ENCODE results near the gene LPP. TPM values are rescaled to one million over a fixed set of nuclear protein-coding genes. Genes with fewer than 3 reads are reported as not detected.

Gene LPP
- polyA plus RNA-seq, 1 donor (not counting 4 experiments of a cell fraction or from before 2014, with no cell fraction given): 16.0 TPM

GRCh38 chr3:188243124-188243795, 89.3 kb downstream of the LPP start:
- peaks cover 6% of the 10 kb centered on the region for H3K79me2 ChIP-seq (ENCODE audit: control insufficient read depth, insufficient read depth, low read length)
- FAIRE-seq (peak; percentile 13), DNase-seq (ENCODE audit: low read depth, low spot score) (no peak)
- H3K4me2 ChIP-seq (ENCODE audit: control insufficient read depth, extremely low read depth, insufficient read depth, low read depth, low read length): peak overlapping the region; percentile 6
- H3K27ac ChIP-seq (ENCODE audit: control insufficient read depth, insufficient read depth, low read length): peak overlapping the region; percentile 8
- H3K9me1 ChIP-seq (ENCODE audit: control insufficient read depth, extremely low read depth, insufficient read depth, low read length): no peaks in the 10 kb centered on the region
- H3K9me3 ChIP-seq (ENCODE audit: control insufficient read depth, low read depth, low read length): no peaks in the 10 kb centered on the region
- H3K27me3 ChIP-seq (ENCODE audit: control insufficient read depth, extremely low read depth, insufficient read depth, low read length): no peaks in the 10 kb centered on the region
- no peak overlapping the region for H3K9ac ChIP-seq (ENCODE audit: control insufficient read depth, extremely low read depth, insufficient read depth, low read length)
- TF ChIP-seq, protein P1, sequence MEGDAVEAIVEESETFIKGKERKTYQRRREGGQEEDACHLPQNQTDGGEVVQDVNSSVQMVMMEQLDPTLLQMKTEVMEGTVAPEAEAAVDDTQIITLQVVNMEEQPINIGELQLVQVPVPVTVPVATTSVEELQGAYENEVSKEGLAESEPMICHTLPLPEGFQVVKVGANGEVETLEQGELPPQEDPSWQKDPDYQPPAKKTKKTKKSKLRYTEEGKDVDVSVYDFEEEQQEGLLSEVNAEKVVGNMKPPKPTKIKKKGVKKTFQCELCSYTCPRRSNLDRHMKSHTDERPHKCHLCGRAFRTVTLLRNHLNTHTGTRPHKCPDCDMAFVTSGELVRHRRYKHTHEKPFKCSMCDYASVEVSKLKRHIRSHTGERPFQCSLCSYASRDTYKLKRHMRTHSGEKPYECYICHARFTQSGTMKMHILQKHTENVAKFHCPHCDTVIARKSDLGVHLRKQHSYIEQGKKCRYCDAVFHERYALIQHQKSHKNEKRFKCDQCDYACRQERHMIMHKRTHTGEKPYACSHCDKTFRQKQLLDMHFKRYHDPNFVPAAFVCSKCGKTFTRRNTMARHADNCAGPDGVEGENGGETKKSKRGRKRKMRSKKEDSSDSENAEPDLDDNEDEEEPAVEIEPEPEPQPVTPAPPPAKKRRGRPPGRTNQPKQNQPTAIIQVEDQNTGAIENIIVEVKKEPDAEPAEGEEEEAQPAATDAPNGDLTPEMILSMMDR (optimal IDR thresholded peaks at IDR 0.05 in 1 of 3, IDR thresholded peaks at IDR 0.05 in 1 of 3, conservative IDR thresholded peaks at IDR 0.05 in 1 of 3; ENCODE audit: extremely low read depth in 1 of 3, insufficient read depth in 2 of 3, low read length in 3 of 3): no peak
- no peak for TF ChIP-seq EZH2 (IDR thresholded peaks at IDR 0.05; ENCODE audit: low read length)
- H2AFZ ChIP-seq (ENCODE audit: control insufficient read depth, low read length): no peak overlapping the region
- dilution Hi-C loops (cut with MboI; ENCODE audit: extremely low pct_ligation_motif_present, low sequenced_read_pairs): no loop called here
- H3K4me3 ChIP-seq (ENCODE audit: control insufficient read depth in 2 of 3, extremely low read depth in 1 of 3, insufficient read depth in 2 of 3, low read depth in 1 of 3, low read length in 3 of 3): no peak overlapping the region
- H3K36me3 ChIP-seq (ENCODE audit: control insufficient read depth in 2 of 2, extremely low read depth in 1 of 2, insufficient read depth in 2 of 2, low read length in 2 of 2): no peaks in the 10 kb centered on the region
- H4K20me1 ChIP-seq (ENCODE audit: control insufficient read depth, extremely low read depth, insufficient read depth, low read length): peaks cover 2% of the 10 kb centered on the region
- H3K4me1 ChIP-seq (ENCODE audit: control insufficient read depth, extremely low read depth, insufficient read depth, low read length): peaks cover 19% of the 10 kb centered on the region

DNA sequence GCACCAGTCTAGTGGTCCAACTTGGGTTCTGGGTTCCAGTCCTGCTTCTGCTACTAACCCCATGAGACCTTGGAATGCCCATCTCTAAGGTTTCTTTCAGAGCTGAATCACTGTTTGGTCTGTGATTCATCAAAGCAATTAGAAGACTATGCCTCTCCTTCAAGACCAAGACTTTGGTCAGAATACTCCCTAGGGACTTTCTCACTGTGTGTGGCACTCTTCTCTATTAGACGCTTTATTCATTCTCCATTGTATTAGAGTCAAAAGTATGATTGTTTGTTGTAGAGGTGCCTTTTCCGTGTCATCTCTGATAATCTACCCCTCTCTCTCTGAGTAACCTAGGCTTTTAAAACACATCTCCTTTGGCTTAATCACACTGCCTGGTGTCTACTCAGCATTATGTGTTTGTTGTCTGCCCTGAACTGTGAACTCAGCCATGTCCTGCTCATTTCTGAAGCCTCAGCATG, 90.5 kb downstream of the LPP start:
- dilution Hi-C loops (cut with MboI; ENCODE audit: extremely low pct_ligation_motif_present, low sequenced_read_pairs): no loop called here
- peaks cover 6% of the 10 kb centered on the region for H3K79me2 ChIP-seq (ENCODE audit: control insufficient read depth, insufficient read depth, low read length)
- H3K4me1 ChIP-seq (ENCODE audit: control insufficient read depth, extremely low read depth, insufficient read depth, low read length): peaks cover 19% of the 10 kb centered on the region
- no peaks in the 10 kb centered on the region for H3K9me1 ChIP-seq (ENCODE audit: control insufficient read depth, extremely low read depth, insufficient read depth, low read length)
- H4K20me1 ChIP-seq (ENCODE audit: control insufficient read depth, extremely low read depth, insufficient read depth, low read length): peaks cover 2% of the 10 kb centered on the region
- no peak overlapping the region for H3K4me2 ChIP-seq (ENCODE audit: control insufficient read depth, extremely low read depth, insufficient read depth, low read depth, low read length)
- H3K9ac ChIP-seq (ENCODE audit: control insufficient read depth, extremely low read depth, insufficient read depth, low read length): no peak overlapping the region
- DNase-seq (ENCODE audit: low read depth, low spot score) (no peak), FAIRE-seq (no peak)
- no peaks in the 10 kb centered on the region for H3K36me3 ChIP-seq (ENCODE audit: control insufficient read depth in 2 of 2, extremely low read depth in 1 of 2, insufficient read depth in 2 of 2, low read length in 2 of 2)
- H3K9me3 ChIP-seq (ENCODE audit: control insufficient read depth, low read depth, low read length): no peaks in the 10 kb centered on the region
- no peak overlapping the region for H3K27ac ChIP-seq (ENCODE audit: control insufficient read depth, insufficient read depth, low read length)
- no peak overlapping the region for H2AFZ ChIP-seq (ENCODE audit: control insufficient read depth, low read length)
- no peak for TF ChIP-seq EZH2 (IDR thresholded peaks at IDR 0.05; ENCODE audit: low read length)
- H3K27me3 ChIP-seq (ENCODE audit: control insufficient read depth, extremely low read depth, insufficient read depth, low read length): no peaks in the 10 kb centered on the region
- H3K4me3 ChIP-seq (ENCODE audit: control insufficient read depth in 2 of 3, extremely low read depth in 1 of 3, insufficient read depth in 2 of 3, low read depth in 1 of 3, low read length in 3 of 3): no peak overlapping the region

All from keratinocyte (primary cell).